GM12864 (cell line): Measurements from ENCODE around the gene CCDC85C.

Experiments
- DNase-seq: peaks from one replicate; pipeline ENCODE4 v3.0.0-alpha.2; 2011; ENCODE audit warnings: low read depth
- H3K4me3 ChIP-seq: 2 replicates; pipeline ENCODE4 v1.5.1; 2011; ENCODE audit warnings: mild to moderate bottlenecking, low read depth, low read length, control low read depth
- CTCF ChIP-seq: IDR thresholded peaks from 2 replicates; pipeline ENCODE4 v1.5.1; 2011; ENCODE audit warnings: low read depth, mild to moderate bottlenecking, moderate library complexity, low read length, control low read depth, inconsistent platforms; ENCODE audit errors: missing control alignments

CCDC85C gene

GRCh38 chr14:99551034-99551922, 52.7 kb downstream of the CCDC85C start:
- H3K4me3 ChIP-seq: no peak overlapping the region
- DNase-seq: no peak
- no peak for TF ChIP-seq CTCF

- no peak for DNase-seq
- no peak for TF ChIP-seq CTCF
- H3K4me3 ChIP-seq: no peak overlapping the region
These were observed 53.5 kb downstream of the CCDC85C start for GRCh38 chr14:99550387-99550992.

- DNase-seq: no peak
- no peak for TF ChIP-seq CTCF
- no peak overlapping the region for H3K4me3 ChIP-seq
These were observed 54.3 kb downstream of the CCDC85C start for GRCh38 chr14:99549684-99550083.

GRCh38 chr14:99548871-99549515, 55.0 kb downstream of the CCDC85C start:
- H3K4me3 ChIP-seq: no peak overlapping the region
- DNase-seq: no peak
- no peak for TF ChIP-seq CTCF

GRCh38 chr14:99548255-99548654, 55.8 kb downstream of the CCDC85C start:
- TF ChIP-seq CTCF: no peak
- H3K4me3 ChIP-seq: no peak overlapping the region
- no peak for DNase-seq

GRCh38 chr14:99546234-99546879, 57.6 kb downstream of the CCDC85C start:
- DNase-seq: no peak
- no peak overlapping the region for H3K4me3 ChIP-seq
- no peak for TF ChIP-seq CTCF
